ENCODE data around the gene ATG2B. TPM values are rescaled to one million over a fixed set of nuclear protein-coding genes. Genes with fewer than 3 reads are reported as not detected.

The ATG2B gene
- polyA plus RNA-seq, 2 of the 4 experiments (the other 2 are of a cell fraction): 7.1 to 17.0 TPM

DNA sequence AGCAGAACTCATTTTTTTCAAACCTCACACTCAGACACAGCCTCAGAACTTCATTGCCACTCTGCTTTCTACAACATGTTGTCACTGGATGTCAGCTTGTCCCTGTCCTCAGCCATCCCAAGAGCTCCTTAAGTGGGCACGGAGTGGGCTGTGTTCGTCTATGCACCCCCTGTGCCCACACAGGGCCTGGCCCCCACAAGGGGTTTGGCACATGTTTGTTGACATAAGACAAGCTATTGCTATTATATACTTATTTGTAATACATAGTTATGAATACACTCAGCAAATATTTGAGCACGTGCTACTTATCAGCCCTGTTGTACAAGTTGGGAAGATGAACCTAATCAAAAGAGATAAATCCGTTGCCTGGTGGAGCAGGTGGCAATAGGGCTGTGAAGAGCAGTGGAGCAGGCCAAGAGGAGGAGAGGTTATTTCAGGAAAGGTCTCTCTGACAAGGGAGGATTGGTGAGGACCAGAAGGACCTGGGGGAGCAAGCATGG, 111.4 kb downstream of the ATG2B start:
- peak overlapping the region; percentile 72 to 91; a peak in 4 of 6 replicates for H3K27ac ChIP-seq
- H3K4me3 ChIP-seq: no peak overlapping the region

DNA sequence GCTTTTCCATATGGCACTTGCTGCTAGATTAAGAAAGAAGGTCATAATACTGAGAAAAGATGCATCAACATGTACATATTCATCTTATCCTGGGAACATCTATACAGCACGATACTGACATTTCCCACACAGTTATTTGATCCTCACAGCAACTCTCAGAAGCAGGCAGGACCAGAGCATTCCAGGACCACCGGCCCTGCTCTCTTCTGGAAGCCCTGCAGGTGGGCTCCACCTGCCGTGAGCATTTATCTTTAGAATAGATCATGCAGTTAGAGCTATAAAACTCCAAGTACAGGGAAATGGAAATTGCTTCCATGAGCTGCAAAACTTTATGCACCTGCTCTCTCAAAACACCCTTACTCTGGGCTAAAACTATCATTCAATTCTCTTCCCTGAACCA, 112.7 kb downstream of the ATG2B start:
- POLR2A ChIA-PET: no interaction called here
- ATAC-seq: no peak

More for the DNA sequence above, 111.4 kb downstream of the ATG2B start:
- Histone ChIP-seq H3K4me2 (no peak overlapping the region), H3K9me3 (no peaks in the 10 kb centered on the region), H3K4me1 (peaks cover 73% of the 10 kb centered on the region)
- FAIRE-seq (no peak), ATAC-seq (no peak), DNase-seq (ENCODE audit: low read depth in 1 of 2, low spot score in 1 of 2) (no peak)
- POLR2A ChIA-PET: no interaction called here
- CTCF ChIA-PET: interaction anchor here (1.0 to 7.9 kb wide), 4 partner anchors 10 to 153 kb away, joined by 3 to 62 read pairs (median 13); no protein-coding TSS in a partner anchor
- 69% methylated on average over 3 of the region's 4 CpGs for WGBS (ENCODE audit: missing lambda C conversion rate)
- TF ChIP-seq SREBF2 (IDR thresholded peaks at IDR 0.05) (no peak), CBX2 (IDR thresholded peaks at IDR 0.05; ENCODE audit: borderline replicate concordance, low read depth) (no peak), ESRRA (IDR thresholded peaks at IDR 0.05; ENCODE audit: borderline replicate concordance, low read length) (no peak), PHF8 (IDR thresholded peaks at IDR 0.05; ENCODE audit: borderline replicate concordance, low read depth) (no peak), ZFP36 (IDR thresholded peaks at IDR 0.05; ENCODE audit: borderline replicate concordance, partially characterized antibody) (no peak)
- TF ChIP-seq, protein P1, sequence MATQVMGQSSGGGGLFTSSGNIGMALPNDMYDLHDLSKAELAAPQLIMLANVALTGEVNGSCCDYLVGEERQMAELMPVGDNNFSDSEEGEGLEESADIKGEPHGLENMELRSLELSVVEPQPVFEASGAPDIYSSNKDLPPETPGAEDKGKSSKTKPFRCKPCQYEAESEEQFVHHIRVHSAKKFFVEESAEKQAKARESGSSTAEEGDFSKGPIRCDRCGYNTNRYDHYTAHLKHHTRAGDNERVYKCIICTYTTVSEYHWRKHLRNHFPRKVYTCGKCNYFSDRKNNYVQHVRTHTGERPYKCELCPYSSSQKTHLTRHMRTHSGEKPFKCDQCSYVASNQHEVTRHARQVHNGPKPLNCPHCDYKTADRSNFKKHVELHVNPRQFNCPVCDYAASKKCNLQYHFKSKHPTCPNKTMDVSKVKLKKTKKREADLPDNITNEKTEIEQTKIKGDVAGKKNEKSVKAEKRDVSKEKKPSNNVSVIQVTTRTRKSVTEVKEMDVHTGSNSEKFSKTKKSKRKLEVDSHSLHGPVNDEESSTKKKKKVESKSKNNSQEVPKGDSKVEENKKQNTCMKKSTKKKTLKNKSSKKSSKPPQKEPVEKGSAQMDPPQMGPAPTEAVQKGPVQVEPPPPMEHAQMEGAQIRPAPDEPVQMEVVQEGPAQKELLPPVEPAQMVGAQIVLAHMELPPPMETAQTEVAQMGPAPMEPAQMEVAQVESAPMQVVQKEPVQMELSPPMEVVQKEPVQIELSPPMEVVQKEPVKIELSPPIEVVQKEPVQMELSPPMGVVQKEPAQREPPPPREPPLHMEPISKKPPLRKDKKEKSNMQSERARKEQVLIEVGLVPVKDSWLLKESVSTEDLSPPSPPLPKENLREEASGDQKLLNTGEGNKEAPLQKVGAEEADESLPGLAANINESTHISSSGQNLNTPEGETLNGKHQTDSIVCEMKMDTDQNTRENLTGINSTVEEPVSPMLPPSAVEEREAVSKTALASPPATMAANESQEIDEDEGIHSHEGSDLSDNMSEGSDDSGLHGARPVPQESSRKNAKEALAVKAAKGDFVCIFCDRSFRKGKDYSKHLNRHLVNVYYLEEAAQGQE (IDR thresholded peaks at IDR 0.05): no peak
- TF ChIP-seq, protein P2, sequence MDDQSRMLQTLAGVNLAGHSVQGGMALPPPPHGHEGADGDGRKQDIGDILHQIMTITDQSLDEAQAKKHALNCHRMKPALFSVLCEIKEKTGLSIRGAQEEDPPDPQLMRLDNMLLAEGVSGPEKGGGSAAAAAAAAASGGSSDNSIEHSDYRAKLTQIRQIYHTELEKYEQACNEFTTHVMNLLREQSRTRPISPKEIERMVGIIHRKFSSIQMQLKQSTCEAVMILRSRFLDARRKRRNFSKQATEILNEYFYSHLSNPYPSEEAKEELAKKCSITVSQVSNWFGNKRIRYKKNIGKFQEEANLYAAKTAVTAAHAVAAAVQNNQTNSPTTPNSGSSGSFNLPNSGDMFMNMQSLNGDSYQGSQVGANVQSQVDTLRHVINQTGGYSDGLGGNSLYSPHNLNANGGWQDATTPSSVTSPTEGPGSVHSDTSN (IDR thresholded peaks at IDR 0.05): no peak

DNA sequence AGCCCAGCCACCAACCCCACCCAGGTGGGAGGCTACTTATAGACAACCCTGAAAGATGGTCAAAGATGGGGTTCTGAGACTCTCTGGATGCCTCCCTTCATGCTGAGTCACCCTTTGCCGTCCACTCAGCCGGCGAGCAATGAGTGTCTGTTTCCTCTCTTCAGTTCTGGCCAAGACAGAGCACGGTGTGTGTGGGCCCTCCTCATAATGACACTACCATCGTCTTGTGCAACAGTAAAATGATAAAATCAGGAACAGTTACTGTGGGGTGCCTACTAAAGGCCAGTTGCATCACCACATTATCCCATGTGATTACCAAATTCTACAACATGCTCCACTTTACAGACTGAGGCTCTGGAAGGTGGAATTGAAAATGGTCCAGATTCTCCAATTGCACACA, 114.1 kb downstream of the ATG2B start:
- FAIRE-seq: no peak
- no peaks in the 10 kb centered on the region for H3K9me3 ChIP-seq
- DNase-seq (ENCODE audit: low read depth in 1 of 2, low spot score in 1 of 2): peak in 1 of 2 experiments; percentile 69
- WGBS (ENCODE audit: missing lambda C conversion rate): 41% methylated on average over 5 of the region's 5 CpGs
- peaks cover 68% of the 10 kb centered on the region for H3K4me1 ChIP-seq
- CTCF ChIA-PET: interaction anchor here (0.6 to 2.0 kb wide), 2 partner anchors 48 to 150 kb away, joined by 3 to 6 read pairs; no protein-coding TSS in a partner anchor
- H3K4me3 ChIP-seq: no peak overlapping the region
- POLR2A ChIA-PET: no interaction called here
- ATAC-seq: peak; percentile 53 to 70
- peak overlapping the region; percentile 76 to 91 for H3K27ac ChIP-seq
- H3K4me2 ChIP-seq: peak overlapping the region; percentile 46
- TF ChIP-seq POLR2AphosphoS2 (conservative IDR thresholded peaks at IDR 0.05; ENCODE audit: low read length): no peak
- no peak for TF ChIP-seq CHD2 (IDR thresholded peaks at IDR 0.05; ENCODE audit: low read length, partially characterized antibody)
- TF ChIP-seq BHLHE40 (IDR thresholded peaks at IDR 0.05; ENCODE audit: low read depth, low read length): no peak
- TF ChIP-seq KDM5A (IDR thresholded peaks at IDR 0.05): no peak
- TF ChIP-seq MAZ (IDR thresholded peaks at IDR 0.05; ENCODE audit: borderline replicate concordance, low read depth, low read length): no peak
- peak; percentile 93 to 95 for TF ChIP-seq CEBPB (IDR thresholded peaks at IDR 0.05)
- peak; percentile 84 to 85; a peak in 3 of 5 replicates for TF ChIP-seq EP300 (IDR thresholded peaks at IDR 0.05)
- no peak for TF ChIP-seq KDM1A (IDR thresholded peaks at IDR 0.05; ENCODE audit: low read depth)
- no peak for TF ChIP-seq TFCP2L1 (CRISPR knock-in tag; IDR thresholded peaks at IDR 0.05)
- TF ChIP-seq, protein P3, sequence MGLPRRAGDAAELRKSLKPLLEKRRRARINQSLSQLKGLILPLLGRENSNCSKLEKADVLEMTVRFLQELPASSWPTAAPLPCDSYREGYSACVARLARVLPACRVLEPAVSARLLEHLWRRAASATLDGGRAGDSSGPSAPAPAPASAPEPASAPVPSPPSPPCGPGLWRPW (IDR thresholded peaks at IDR 0.05): peak; percentile 91
- TF ChIP-seq ESRRA (IDR thresholded peaks at IDR 0.05; ENCODE audit: borderline replicate concordance, low read length): no peak
- TF ChIP-seq HOXB5 (CRISPR knock-in tag; IDR thresholded peaks at IDR 0.05): no peak
- TF ChIP-seq, protein P4, sequence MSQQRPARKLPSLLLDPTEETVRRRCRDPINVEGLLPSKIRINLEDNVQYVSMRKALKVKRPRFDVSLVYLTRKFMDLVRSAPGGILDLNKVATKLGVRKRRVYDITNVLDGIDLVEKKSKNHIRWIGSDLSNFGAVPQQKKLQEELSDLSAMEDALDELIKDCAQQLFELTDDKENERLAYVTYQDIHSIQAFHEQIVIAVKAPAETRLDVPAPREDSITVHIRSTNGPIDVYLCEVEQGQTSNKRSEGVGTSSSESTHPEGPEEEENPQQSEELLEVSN (IDR thresholded peaks at IDR 0.05; ENCODE audit: borderline replicate concordance, low read depth): no peak
- TF ChIP-seq HDAC2 (IDR thresholded peaks at IDR 0.05): no peak
- peak; percentile 82; the same call in 1 of the 2 replicates for TF ChIP-seq GATA3 (IDR thresholded peaks at IDR 0.05; ENCODE audit: borderline replicate concordance)
- TF ChIP-seq, protein P2 (IDR thresholded peaks at IDR 0.05): no peak
- TF ChIP-seq CBX8 (IDR thresholded peaks at IDR 0.05): no peak
- peak; percentile 18; the same call in 1 of the 3 replicates for TF ChIP-seq SMC3 (IDR thresholded peaks at IDR 0.05)
- no peak for TF ChIP-seq RFX5 (IDR thresholded peaks at IDR 0.05)

More for the DNA sequence above, 112.7 kb downstream of the ATG2B start:
- H3K4me1 ChIP-seq: peaks cover 74% of the 10 kb centered on the region
- H3K4me3 ChIP-seq: no peak overlapping the region
- WGBS (ENCODE audit: missing lambda C conversion rate): 72% methylated on average over 3 of the region's 3 CpGs
- H3K27ac ChIP-seq: peak overlapping the region; percentile 76 to 91; a peak in 5 of 6 replicates
- no peak for DNase-seq (ENCODE audit: low read depth in 1 of 2, low spot score in 1 of 2)
- no peak for FAIRE-seq
- TF ChIP-seq, protein P5, sequence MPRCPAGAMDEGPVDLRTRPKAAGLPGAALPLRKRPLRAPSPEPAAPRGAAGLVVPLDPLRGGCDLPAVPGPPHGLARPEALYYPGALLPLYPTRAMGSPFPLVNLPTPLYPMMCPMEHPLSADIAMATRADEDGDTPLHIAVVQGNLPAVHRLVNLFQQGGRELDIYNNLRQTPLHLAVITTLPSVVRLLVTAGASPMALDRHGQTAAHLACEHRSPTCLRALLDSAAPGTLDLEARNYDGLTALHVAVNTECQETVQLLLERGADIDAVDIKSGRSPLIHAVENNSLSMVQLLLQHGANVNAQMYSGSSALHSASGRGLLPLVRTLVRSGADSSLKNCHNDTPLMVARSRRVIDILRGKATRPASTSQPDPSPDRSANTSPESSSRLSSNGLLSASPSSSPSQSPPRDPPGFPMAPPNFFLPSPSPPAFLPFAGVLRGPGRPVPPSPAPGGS (IDR thresholded peaks at IDR 0.05): no peak
- CTCF ChIA-PET: interaction anchor here (0.7 to 7.9 kb wide), 6 partner anchors 12 to 152 kb away, joined by 3 to 62 read pairs (median 6); no protein-coding TSS in a partner anchor
- no peaks in the 10 kb centered on the region for H3K9me3 ChIP-seq
- H3K4me2 ChIP-seq: no peak overlapping the region
